ENCODE data around the gene GAA.

GRCh38 chr17:80102664-80103448, 1.5 kb downstream of the GAA start:
- TF ChIP-seq CTCF (conservative IDR thresholded peaks at IDR 0.05; ENCODE audit: low read length): no peak
- TF ChIP-seq EZH2phosphoT487 (IDR thresholded peaks at IDR 0.05; ENCODE audit: borderline replicate concordance): no peak

Measured in Loucy (cell line).